CD14-positive monocyte (primary cell): Measurements from ENCODE around the gene RAN. TPM values are rescaled to one million over a fixed set of nuclear protein-coding genes. Genes with fewer than 3 reads are reported as not detected.
"Not testable (repeated sequence)": the region's sequence is repeated elsewhere in the genome, so short reads cannot be mapped to it uniquely, and the experiment has no call there.

Experiments used
- DNase-seq, 3 donors: peaks; one replicate each; pipeline ENCODE4 v3.0.0-alpha.2; 2011 to 2022
- H2AFZ ChIP-seq: 2 replicates; pipeline ENCODE4 v1.6.0; 2012; ENCODE audit warnings: mild to moderate bottlenecking, low read depth, low read length, inconsistent platforms; ENCODE audit not compliant: insufficient read depth, poor library complexity, severe bottlenecking
- H3K27ac ChIP-seq, 2 donors: 1 replicate in 1 of 2; 2 replicates in 1 of 2; pipeline ENCODE4 v1.5.1; 2012 to 2013; ENCODE audit warnings: low read length in 2 of 2, control low read depth in 1 of 2, inconsistent platforms in 1 of 2, low read depth in 1 of 2, mild to moderate bottlenecking in 1 of 2
- H3K27me3 ChIP-seq, 2 donors: one replicate each; pipeline versions ENCODE4 v1.6.0 to v1.6.1; 2011 to 2013; ENCODE audit warnings: low read length in 2 of 2; ENCODE audit not compliant: control insufficient read depth in 2 of 2, insufficient read depth in 2 of 2
- H3K36me3 ChIP-seq, 2 donors: replicated peaks in 1 of 2; 1 replicate in 1 of 2; 2 replicates in 1 of 2; pipeline versions ENCODE4 v1.5.1 to v1.6.1; 2012 to 2013; ENCODE audit warnings: low read length in 2 of 2, control low read depth in 1 of 2, inconsistent platforms in 1 of 2, mild to moderate bottlenecking in 1 of 2; ENCODE audit not compliant: insufficient read depth in 2 of 2, control insufficient read depth in 1 of 2
- H3K4me1 ChIP-seq, 2 donors: 1 replicate in 1 of 2; 2 replicates in 1 of 2; pipeline versions ENCODE4 v1.5.1 to v1.6.1; 2012 to 2013; ENCODE audit warnings: low read length in 2 of 2, control low read depth in 1 of 2, inconsistent platforms in 1 of 2, mild to moderate bottlenecking in 1 of 2, moderate library complexity in 1 of 2; ENCODE audit not compliant: insufficient read depth in 2 of 2, control insufficient read depth in 1 of 2
- H3K4me2 ChIP-seq: replicated peaks from 2 replicates; pipeline ENCODE3; 2012; ENCODE audit warnings: low read length, moderate library complexity, mild to moderate bottlenecking; ENCODE audit not compliant: poor library complexity, severe bottlenecking; ENCODE audit errors: extremely low read depth
- H3K4me3 ChIP-seq, 3 experiments: fragments of 200-600 bp in 1 of 3; sonication (generic) in 1 of 3; replicated peaks in 1 of 3; 1 replicate in 2 of 3; 2 replicates in 1 of 3; pipeline ENCODE4 v1.5.1; 2011 to 2013; ENCODE audit warnings: low read length in 3 of 3, mild to moderate bottlenecking in 3 of 3, control low read depth in 2 of 3, low read depth in 2 of 3, inconsistent platforms in 1 of 3, moderate library complexity in 1 of 3
- H3K79me2 ChIP-seq: 2 replicates; pipeline ENCODE4 v1.6.0; 2012; ENCODE audit warnings: mild to moderate bottlenecking, control low read depth, inconsistent platforms, low read length, moderate library complexity; ENCODE audit not compliant: insufficient read depth
- H3K9ac ChIP-seq: 2 replicates; pipeline ENCODE4 v1.6.0; 2017; ENCODE audit warnings: low read length, mild to moderate bottlenecking; ENCODE audit not compliant: insufficient read depth, poor library complexity, severe bottlenecking
- H3K9me3 ChIP-seq, 2 donors: replicated peaks in 1 of 2; 1 replicate in 1 of 2; 2 replicates in 1 of 2; pipeline versions ENCODE4 v1.5.1 to v1.6.1; 2012 to 2013; ENCODE audit warnings: low read length in 2 of 2, control low read depth in 1 of 2; ENCODE audit not compliant: control insufficient read depth in 1 of 2, insufficient read depth in 1 of 2
- H4K20me1 ChIP-seq: 2 replicates; pipeline ENCODE4 v1.6.0; 2012; ENCODE audit warnings: mild to moderate bottlenecking, low read length, control low read depth, moderate library complexity; ENCODE audit not compliant: insufficient read depth
- H3K27ac Mint-ChIP-seq, 7 donors: one replicate each; pipeline ENCODE4 v1.8.0; 2020; ENCODE audit warnings: mild to moderate bottlenecking in 7 of 7, mixed read lengths in 7 of 7, moderate library complexity in 6 of 7, inconsistent platforms in 2 of 7
- H3K27me3 Mint-ChIP-seq, 3 donors: one replicate each; pipeline ENCODE4 v1.8.0; 2021 to 2022; ENCODE audit warnings: low read depth in 3 of 3, mild to moderate bottlenecking in 3 of 3, mixed read lengths in 3 of 3, moderate library complexity in 3 of 3, inconsistent platforms in 1 of 3
- H3K36me3 Mint-ChIP-seq, 2 donors: one replicate each; pipeline ENCODE4 v1.8.0; 2020; ENCODE audit warnings: mixed read lengths in 2 of 2, inconsistent platforms in 1 of 2, mild to moderate bottlenecking in 1 of 2
- H3K4me1 Mint-ChIP-seq: one replicate; pipeline ENCODE4 v1.8.0; 2020; ENCODE audit warnings: mild to moderate bottlenecking, mixed read lengths
- H3K4me3 Mint-ChIP-seq, 2 donors: one replicate each; pipeline ENCODE4 v1.8.0; 2020; ENCODE audit warnings: mild to moderate bottlenecking in 2 of 2, mixed read lengths in 2 of 2, moderate library complexity in 1 of 2
- H3K9me3 Mint-ChIP-seq, 7 donors: one replicate each; pipeline ENCODE4 v1.8.0; 2020 to 2022; ENCODE audit warnings: mixed read lengths in 7 of 7, mild to moderate bottlenecking in 6 of 7, moderate library complexity in 6 of 7, inconsistent platforms in 2 of 7
- WGBS: methylation state at CpG from one replicate; pipeline ENCODE4 v1.1.5; 2013; ENCODE audit warnings: missing lambda C conversion rate; ENCODE audit not compliant: insufficient coverage; 5-methylcytosine and 5-hydroxymethylcytosine counted together
- intact Hi-C, 2 donors: fragments of 100-400 bp; cut with micrococcal nuclease; formaldehyde crosslinking; loops; one replicate each; pipeline versions ENCODE4 v1.15.0 to v1.15.1; 2023
- polyA plus RNA-seq, 3 donors: library from polyadenylated mRNA; depleted of rRNA in 1 of 3; unstranded in 2 of 3; stranded (reverse) in 1 of 3; fragments of 300-500 nt in 2 of 3; fragments of >200 nt in 1 of 3; fragmentation: Illumina TruSeq in 2 of 3; gene quantifications; 1 replicate in 2 of 3; 2 replicates in 1 of 3; pipeline ENCODE4 v1.2.3, GENCODE V29; 2012 to 2021
- TF ChIP-seq, protein P1 (sequence below): fragments of 200-600 bp; IDR thresholded peaks from one replicate; pipeline ENCODE4 v1.8.0; 2022; ENCODE audit warnings: antibody characterized with exemption, mild to moderate bottlenecking

Gene RAN
- polyA plus RNA-seq, 3 donors: 197 to 443 (median 366) TPM

DNA sequence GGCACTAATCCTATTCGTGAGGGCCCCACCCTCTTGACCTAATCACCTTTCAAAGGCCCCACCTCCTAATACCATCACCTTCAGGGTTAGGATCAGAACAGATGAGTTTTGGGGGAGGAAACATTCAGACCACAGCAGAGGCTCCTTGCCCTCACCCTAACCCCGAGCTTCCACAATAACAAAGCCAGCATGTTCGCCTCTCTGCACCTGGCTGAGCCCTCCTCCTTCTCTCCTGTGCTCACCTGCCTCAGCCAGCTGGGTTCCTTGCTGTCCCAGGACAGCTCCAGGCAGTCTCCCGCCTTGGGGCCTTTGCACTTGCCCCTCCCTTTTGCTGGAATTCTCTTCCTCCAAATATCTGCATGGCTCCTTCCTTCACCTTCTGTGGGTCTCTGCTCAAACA is 9.7 kb upstream of the RAN start:
- H3K27me3 ChIP-seq: no peaks in the 10 kb centered on the region
- H3K9ac ChIP-seq: no peak overlapping the region
- WGBS: 90% methylated on average over 3 of the region's 4 CpGs
- Mint-ChIP-seq H3K27ac (peak overlapping the region in 1 of 7 donors; percentile 64), H3K4me3 (no peak overlapping the region), H3K36me3 (no peaks in the 10 kb centered on the region), H3K27me3 (peaks cover 0 to 5% (median 5%) of the 10 kb centered on the region in 3 donors), H3K4me1 (no peaks in the 10 kb centered on the region), H3K9me3 (peaks cover 7 to 18% (median 13%) of the 10 kb centered on the region in 7 donors)
- no peak overlapping the region for H2AFZ ChIP-seq
- no peaks in the 10 kb centered on the region for H3K79me2 ChIP-seq
- intact Hi-C loops: no loop called here
- no peaks in the 10 kb centered on the region for H4K20me1 ChIP-seq
- H3K27ac ChIP-seq: no peak overlapping the region
- H3K4me3 ChIP-seq: no peak overlapping the region
- H3K36me3 ChIP-seq: no peaks in the 10 kb centered on the region
- no peaks in the 10 kb centered on the region for H3K4me1 ChIP-seq
- TF ChIP-seq, protein P1, sequence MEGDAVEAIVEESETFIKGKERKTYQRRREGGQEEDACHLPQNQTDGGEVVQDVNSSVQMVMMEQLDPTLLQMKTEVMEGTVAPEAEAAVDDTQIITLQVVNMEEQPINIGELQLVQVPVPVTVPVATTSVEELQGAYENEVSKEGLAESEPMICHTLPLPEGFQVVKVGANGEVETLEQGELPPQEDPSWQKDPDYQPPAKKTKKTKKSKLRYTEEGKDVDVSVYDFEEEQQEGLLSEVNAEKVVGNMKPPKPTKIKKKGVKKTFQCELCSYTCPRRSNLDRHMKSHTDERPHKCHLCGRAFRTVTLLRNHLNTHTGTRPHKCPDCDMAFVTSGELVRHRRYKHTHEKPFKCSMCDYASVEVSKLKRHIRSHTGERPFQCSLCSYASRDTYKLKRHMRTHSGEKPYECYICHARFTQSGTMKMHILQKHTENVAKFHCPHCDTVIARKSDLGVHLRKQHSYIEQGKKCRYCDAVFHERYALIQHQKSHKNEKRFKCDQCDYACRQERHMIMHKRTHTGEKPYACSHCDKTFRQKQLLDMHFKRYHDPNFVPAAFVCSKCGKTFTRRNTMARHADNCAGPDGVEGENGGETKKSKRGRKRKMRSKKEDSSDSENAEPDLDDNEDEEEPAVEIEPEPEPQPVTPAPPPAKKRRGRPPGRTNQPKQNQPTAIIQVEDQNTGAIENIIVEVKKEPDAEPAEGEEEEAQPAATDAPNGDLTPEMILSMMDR: no peak
- no peak for DNase-seq
- no peak overlapping the region for H3K4me2 ChIP-seq
- H3K9me3 ChIP-seq: peaks cover 9 to 18% of the 10 kb centered on the region in 2 donors

DNA sequence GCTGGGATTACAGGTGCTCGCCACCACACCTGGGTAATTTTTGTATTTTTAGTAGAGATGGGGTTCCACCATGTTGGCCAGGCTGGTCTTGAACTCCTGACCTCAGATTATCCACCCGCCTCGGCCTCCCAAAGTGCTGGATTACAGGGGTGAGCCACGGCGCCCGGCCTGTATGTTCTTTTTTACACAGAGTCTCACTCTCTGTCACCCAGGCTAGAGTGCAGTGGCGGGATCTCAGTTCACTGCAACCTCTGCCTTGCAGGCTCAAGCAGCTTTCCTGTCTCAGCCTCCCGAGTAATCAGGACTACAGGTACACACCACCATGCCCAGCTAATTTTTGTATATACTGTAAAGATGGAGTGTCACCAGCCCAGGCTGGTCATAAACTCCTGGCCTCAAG is 9.1 kb upstream of the RAN start:
- H3K4me2 ChIP-seq, H3K27ac Mint-ChIP-seq, H3K27me3 Mint-ChIP-seq, H3K9ac ChIP-seq, H3K4me1 Mint-ChIP-seq, H3K36me3 ChIP-seq, H3K36me3 Mint-ChIP-seq, H3K4me3 Mint-ChIP-seq, H3K79me2 ChIP-seq, H3K27ac ChIP-seq, H2AFZ ChIP-seq, intact Hi-C loops, H3K27me3 ChIP-seq, H3K4me1 ChIP-seq, H4K20me1 ChIP-seq, H3K4me3 ChIP-seq, DNase-seq: not testable (repeated sequence)
- H3K9me3 Mint-ChIP-seq: peaks cover 2 to 16% (median 11%) of the 10 kb centered on the region in 7 donors
- 93% methylated on average over 6 of the region's 8 CpGs for WGBS
- peaks cover 3 to 12% of the 10 kb centered on the region in 2 donors for H3K9me3 ChIP-seq
